Karpas-422 (cell line): ENCODE measurements around the gene CTNND2. TPM values are rescaled to one million over a fixed set of nuclear protein-coding genes. Genes with fewer than 3 reads are reported as not detected.

Experiments
- DNase-seq: peaks from one replicate; pipeline ENCODE4 v3.0.0-alpha.2; 2015
- H2AFZ ChIP-seq: fragments of 200-600 bp; sonication (generic); 2 replicates; pipeline ENCODE4 v1.6.1; 2014; ENCODE audit warnings: antibody characterized with exemption, low read length, mixed read lengths
- H3K27ac ChIP-seq: fragments of 200-600 bp; sonication (generic); 2 replicates; pipeline ENCODE4 v1.5.1; 2014; ENCODE audit warnings: mild to moderate bottlenecking, low read length, moderate library complexity
- H3K27me3 ChIP-seq: fragments of 200-600 bp; sonication (generic); 2 replicates; pipeline ENCODE4 v1.6.1; 2014; ENCODE audit warnings: low read length, mixed read lengths
- H3K36me3 ChIP-seq: fragments of 200-600 bp; sonication (generic); 2 replicates; pipeline ENCODE4 v1.6.1; 2014; ENCODE audit warnings: low read length, mixed read lengths; ENCODE audit not compliant: insufficient read depth
- H3K4me1 ChIP-seq: fragments of 200-600 bp; sonication (generic); 2 replicates; pipeline ENCODE4 v1.6.1; 2014; ENCODE audit warnings: mild to moderate bottlenecking, low read length, mixed read lengths
- H3K4me2 ChIP-seq: fragments of 200-600 bp; sonication (generic); 2 replicates; pipeline ENCODE4 v1.6.1; 2014; ENCODE audit warnings: low read length, low read depth, mild to moderate bottlenecking; ENCODE audit not compliant: poor library complexity, severe bottlenecking
- H3K4me3 ChIP-seq: fragments of 200-600 bp; sonication (generic); 2 replicates; pipeline ENCODE4 v1.5.1; 2014; ENCODE audit warnings: mild to moderate bottlenecking, antibody characterized with exemption, low read length, mixed read lengths
- H3K79me2 ChIP-seq: fragments of 200-600 bp; sonication (generic); 2 replicates; pipeline ENCODE4 v1.6.1; 2014; ENCODE audit warnings: mild to moderate bottlenecking, low read length, mixed read lengths
- H3K9ac ChIP-seq: fragments of 200-600 bp; sonication (generic); 2 replicates; pipeline ENCODE4 v1.6.0; 2014; ENCODE audit warnings: low read length
- H3K9me2 ChIP-seq: fragments of 200-600 bp; sonication (generic), shearing (Covaris generic); replicated peaks from 2 replicates; pipeline ENCODE4 v1.6.0; 2014; ENCODE audit warnings: mild to moderate bottlenecking, low read length, moderate library complexity; ENCODE audit not compliant: insufficient read depth
- H3K9me3 ChIP-seq: fragments of 300-700, 200-600 bp; sonication (generic); 2 replicates; pipeline ENCODE4 v1.6.1; 2014; ENCODE audit warnings: low read length, mixed read lengths
- H4K20me1 ChIP-seq: fragments of 200-600 bp; sonication (generic); 2 replicates; pipeline ENCODE4 v1.6.1; 2014; ENCODE audit warnings: mild to moderate bottlenecking, antibody characterized with exemption, low read length, low read depth; ENCODE audit not compliant: insufficient read depth
- total RNA-seq: library from RNA; depleted of rRNA; stranded (reverse); fragments of >200 nt; shearing (Covaris generic); gene quantifications from 2 replicates; pipeline ENCODE4 v1.2.3, GENCODE V29; 2014; ENCODE audit warnings: low replicate concordance; rRNA removed

CTNND2 gene, protein sequence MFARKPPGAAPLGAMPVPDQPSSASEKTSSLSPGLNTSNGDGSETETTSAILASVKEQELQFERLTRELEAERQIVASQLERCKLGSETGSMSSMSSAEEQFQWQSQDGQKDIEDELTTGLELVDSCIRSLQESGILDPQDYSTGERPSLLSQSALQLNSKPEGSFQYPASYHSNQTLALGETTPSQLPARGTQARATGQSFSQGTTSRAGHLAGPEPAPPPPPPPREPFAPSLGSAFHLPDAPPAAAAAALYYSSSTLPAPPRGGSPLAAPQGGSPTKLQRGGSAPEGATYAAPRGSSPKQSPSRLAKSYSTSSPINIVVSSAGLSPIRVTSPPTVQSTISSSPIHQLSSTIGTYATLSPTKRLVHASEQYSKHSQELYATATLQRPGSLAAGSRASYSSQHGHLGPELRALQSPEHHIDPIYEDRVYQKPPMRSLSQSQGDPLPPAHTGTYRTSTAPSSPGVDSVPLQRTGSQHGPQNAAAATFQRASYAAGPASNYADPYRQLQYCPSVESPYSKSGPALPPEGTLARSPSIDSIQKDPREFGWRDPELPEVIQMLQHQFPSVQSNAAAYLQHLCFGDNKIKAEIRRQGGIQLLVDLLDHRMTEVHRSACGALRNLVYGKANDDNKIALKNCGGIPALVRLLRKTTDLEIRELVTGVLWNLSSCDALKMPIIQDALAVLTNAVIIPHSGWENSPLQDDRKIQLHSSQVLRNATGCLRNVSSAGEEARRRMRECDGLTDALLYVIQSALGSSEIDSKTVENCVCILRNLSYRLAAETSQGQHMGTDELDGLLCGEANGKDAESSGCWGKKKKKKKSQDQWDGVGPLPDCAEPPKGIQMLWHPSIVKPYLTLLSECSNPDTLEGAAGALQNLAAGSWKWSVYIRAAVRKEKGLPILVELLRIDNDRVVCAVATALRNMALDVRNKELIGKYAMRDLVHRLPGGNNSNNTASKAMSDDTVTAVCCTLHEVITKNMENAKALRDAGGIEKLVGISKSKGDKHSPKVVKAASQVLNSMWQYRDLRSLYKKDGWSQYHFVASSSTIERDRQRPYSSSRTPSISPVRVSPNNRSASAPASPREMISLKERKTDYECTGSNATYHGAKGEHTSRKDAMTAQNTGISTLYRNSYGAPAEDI (N-terminal part only)
- not detected in 2 replicates for total RNA-seq

DNA sequence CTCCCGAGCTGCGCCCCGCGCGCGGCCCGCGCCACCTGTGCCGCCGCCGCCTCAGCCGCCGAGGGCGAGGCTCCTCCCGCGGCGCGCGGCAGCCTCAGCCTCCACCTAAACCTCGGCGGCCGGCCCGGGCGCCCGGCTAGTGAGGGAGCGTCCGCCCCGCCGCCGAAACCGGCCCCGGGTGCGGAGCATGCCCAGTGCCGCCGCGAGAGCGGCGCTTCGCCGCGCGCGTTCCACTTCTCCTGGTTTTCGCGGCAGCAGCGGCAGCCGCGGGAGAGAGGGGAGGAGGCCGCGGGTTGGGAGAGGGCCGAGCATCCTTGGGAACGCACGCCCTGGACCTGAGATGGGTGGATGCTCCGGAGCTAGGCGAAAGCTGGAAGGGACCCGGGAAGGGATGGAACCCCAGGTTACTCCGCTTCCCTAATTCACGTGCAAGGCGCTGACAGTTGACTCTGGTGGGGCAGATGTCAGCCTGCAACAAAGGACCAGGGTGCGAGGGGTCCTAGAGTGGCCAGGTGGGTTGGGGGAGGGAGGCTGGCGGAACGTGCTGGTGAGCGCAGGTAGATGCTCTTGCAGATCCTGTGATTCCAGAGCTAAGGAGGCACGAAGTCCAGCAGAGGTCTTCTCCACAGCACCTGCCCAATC lies at the start of gene CTNND2:
TSS of gene CTNND2 (minus strand) at position 182 of the 642 bp plus-strand sequence. CDS start 593 bp downstream, outside the sequence.
- Histone ChIP-seq H3K27ac (no peak within 1 kb of the TSS), H3K9me3 (peaks cover 23% of the 10 kb centered on the region), H3K79me2 (no peaks in the 10 kb centered on the region), H3K4me2 (no peak within 1 kb of the TSS), H3K27me3 (no peaks in the 10 kb centered on the region), H3K9me2 (no peaks in the 10 kb centered on the region), H3K4me1 (no peaks in the 10 kb centered on the region), H4K20me1 (no peaks in the 10 kb centered on the region), H3K36me3 (no peaks in the 10 kb centered on the region), H3K9ac (no peak within 1 kb of the TSS), H3K4me3 (no peak within 1 kb of the TSS), H2AFZ (no peak within 1 kb of the TSS)
- no peak for DNase-seq

DNA sequence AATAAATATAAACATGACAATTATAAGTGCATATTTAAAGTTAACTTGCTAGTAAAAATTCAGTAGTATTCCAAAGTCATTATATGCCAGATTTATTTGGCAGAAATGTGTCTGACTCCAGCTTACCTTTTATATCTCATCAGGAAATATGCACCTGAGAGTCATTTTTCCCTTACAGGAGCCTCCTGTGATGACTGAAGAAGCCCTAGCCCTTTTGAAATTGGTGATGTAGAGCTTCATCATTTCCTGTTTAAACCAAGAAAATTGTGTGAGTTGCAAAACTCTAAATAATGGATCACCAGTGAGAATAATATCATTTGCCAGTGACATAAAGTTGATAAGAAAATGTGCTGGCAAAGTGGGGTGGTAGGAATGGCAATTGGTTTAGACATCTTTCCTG lies 42.1 kb upstream of the CTNND2 start:
- Histone ChIP-seq H3K9ac (no peak overlapping the region), H3K4me1 (no peaks in the 10 kb centered on the region), H3K79me2 (no peaks in the 10 kb centered on the region), H2AFZ (no peak overlapping the region), H4K20me1 (no peaks in the 10 kb centered on the region), H3K36me3 (no peaks in the 10 kb centered on the region), H3K27me3 (no peaks in the 10 kb centered on the region), H3K27ac (no peak overlapping the region), H3K4me3 (no peak overlapping the region), H3K9me3 (peaks cover 14% of the 10 kb centered on the region), H3K4me2 (no peak overlapping the region), H3K9me2 (no peaks in the 10 kb centered on the region)
- no peak for DNase-seq

DNA sequence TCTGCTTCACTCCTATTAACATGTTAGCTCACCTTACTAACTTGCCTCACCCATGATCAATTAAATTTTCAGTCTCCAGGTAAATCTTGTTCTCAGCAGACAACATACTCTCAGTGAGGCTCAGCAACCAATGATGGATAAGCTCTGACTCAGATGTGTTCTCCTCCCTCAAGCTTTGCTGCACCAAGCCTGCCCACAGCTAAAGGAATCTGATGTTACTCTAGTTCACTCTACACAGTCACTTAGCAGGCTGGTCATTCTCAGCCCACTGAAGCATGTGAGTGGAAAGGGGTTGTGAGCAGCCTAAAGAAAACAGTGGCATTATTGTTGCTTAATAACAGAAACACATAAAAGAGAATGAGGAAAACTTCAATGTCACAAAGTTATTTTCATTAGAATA lies 37.3 kb upstream of the CTNND2 start:
- Histone ChIP-seq H3K79me2 (no peaks in the 10 kb centered on the region), H3K9ac (no peak overlapping the region), H3K4me2 (no peak overlapping the region), H3K36me3 (no peaks in the 10 kb centered on the region), H3K4me1 (no peaks in the 10 kb centered on the region), H3K9me2 (no peaks in the 10 kb centered on the region), H3K27ac (no peak overlapping the region), H3K27me3 (no peaks in the 10 kb centered on the region), H3K4me3 (no peak overlapping the region), H4K20me1 (no peaks in the 10 kb centered on the region), H3K9me3 (peaks cover 17% of the 10 kb centered on the region), H2AFZ (no peak overlapping the region)
- no peak for DNase-seq

DNA sequence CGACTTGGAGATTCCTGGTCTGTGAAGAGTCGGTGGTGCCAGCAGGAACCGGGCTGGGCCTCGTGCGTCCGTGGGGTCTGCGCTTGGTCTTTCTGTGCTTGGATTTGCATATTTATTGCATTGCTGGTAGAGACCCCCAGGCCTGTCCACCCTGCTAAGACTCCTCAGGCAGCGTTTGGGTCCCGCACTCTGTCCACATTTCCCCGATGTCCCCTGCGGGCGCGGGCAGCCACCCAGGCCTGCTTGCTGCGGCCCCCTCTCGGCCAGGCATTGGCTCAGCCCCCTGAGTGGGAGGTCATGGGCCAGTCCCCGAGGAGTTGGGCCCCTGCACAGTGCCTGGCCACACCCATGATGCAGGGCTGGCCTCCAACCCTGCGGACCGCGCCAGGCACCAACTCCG lies 27.4 kb upstream of the CTNND2 start:
- Histone ChIP-seq H3K9ac (no peak overlapping the region), H3K36me3 (no peaks in the 10 kb centered on the region), H3K4me2 (no peak overlapping the region)

DNA sequence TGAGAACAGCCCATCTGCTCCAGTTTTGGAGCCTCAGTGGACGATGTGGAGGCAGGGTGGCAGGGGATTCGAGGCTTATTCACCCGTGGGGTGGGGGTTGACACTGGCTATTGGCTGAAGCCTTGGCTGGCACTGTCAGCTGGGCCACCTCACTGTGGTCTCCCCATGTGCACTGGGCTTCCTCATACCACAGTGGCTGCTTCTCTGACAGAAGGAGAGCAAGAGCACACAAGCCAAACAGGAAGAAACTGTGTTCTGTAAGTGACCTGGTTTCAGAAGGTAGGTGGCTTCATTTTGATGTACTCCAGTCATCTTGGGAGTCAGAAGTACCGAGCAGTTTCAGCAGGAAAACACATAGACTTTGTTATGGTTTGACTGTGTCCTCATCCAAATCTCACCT lies 24.7 kb upstream of the CTNND2 start:
- DNase-seq: no peak
- no peak overlapping the region for H3K4me2 ChIP-seq
- H2AFZ ChIP-seq: no peak overlapping the region

More for the DNA sequence above, 27.4 kb upstream of the CTNND2 start:
- no peak for DNase-seq
- Histone ChIP-seq H3K4me1 (no peaks in the 10 kb centered on the region), H3K9me3 (peaks cover 21% of the 10 kb centered on the region), H3K27ac (no peak overlapping the region), H3K9me2 (no peaks in the 10 kb centered on the region), H3K27me3 (no peaks in the 10 kb centered on the region), H2AFZ (no peak overlapping the region), H3K79me2 (no peaks in the 10 kb centered on the region), H4K20me1 (no peaks in the 10 kb centered on the region), H3K4me3 (no peak overlapping the region)

DNA sequence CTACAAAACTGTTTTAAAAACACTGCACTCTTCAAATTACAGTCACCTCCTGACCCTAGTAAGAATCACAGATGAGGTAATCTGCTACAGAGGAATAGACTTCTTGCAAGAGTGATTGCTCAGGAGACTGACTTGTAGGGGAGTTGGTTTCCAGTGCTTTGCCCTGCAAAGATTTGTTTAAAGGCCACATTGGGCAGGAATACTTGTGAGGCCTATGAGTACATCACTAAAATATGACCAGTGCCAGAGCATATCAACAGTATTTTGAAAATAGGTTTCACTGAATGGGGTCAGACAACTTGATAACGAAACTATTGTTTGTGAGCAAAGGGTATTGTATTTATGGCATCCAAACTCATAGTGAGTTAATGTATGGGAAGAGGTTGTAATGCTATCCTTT lies 21.5 kb upstream of the CTNND2 start:
- no peak overlapping the region for H3K27ac ChIP-seq
- H3K9me2 ChIP-seq: no peaks in the 10 kb centered on the region
- no peak overlapping the region for H3K4me3 ChIP-seq
- DNase-seq: no peak
- H3K4me1 ChIP-seq: no peaks in the 10 kb centered on the region
- peaks cover 24% of the 10 kb centered on the region for H3K9me3 ChIP-seq
- H3K36me3 ChIP-seq: no peaks in the 10 kb centered on the region
- no peaks in the 10 kb centered on the region for H4K20me1 ChIP-seq
- H3K9ac ChIP-seq: no peak overlapping the region
- no peaks in the 10 kb centered on the region for H3K27me3 ChIP-seq
- no peak overlapping the region for H3K4me2 ChIP-seq
- no peaks in the 10 kb centered on the region for H3K79me2 ChIP-seq
- H2AFZ ChIP-seq: no peak overlapping the region

More for the DNA sequence above, 24.7 kb upstream of the CTNND2 start:
- Histone ChIP-seq H3K27ac (no peak overlapping the region), H4K20me1 (no peaks in the 10 kb centered on the region), H3K9me2 (no peaks in the 10 kb centered on the region), H3K79me2 (no peaks in the 10 kb centered on the region), H3K36me3 (no peaks in the 10 kb centered on the region), H3K4me3 (no peak overlapping the region), H3K27me3 (no peaks in the 10 kb centered on the region), H3K9me3 (peaks cover 23% of the 10 kb centered on the region), H3K9ac (no peak overlapping the region), H3K4me1 (no peaks in the 10 kb centered on the region)

DNA sequence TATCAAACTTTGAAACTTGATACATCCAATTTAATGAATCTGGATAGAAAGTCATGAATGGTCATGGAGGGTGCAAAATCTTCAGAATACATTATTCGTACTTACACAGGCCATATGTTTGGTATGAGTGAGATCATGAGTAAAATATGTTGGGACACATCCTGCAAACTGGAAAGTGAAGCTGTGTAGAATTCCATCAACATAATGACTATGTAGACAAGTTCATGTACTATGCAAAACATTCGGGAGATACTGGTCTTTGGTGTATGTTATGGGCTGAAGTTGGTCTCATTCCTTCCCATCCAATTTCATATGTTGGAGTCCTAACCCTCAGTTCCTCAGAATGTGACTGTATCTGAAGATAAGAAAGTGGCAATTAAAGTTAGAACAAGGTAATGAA lies 18.1 kb upstream of the CTNND2 start:
- no peaks in the 10 kb centered on the region for H3K4me1 ChIP-seq

More for the DNA sequence above, 18.1 kb upstream of the CTNND2 start:
- no peaks in the 10 kb centered on the region for H3K27me3 ChIP-seq
- no peak overlapping the region for H3K4me2 ChIP-seq
- H4K20me1 ChIP-seq: no peaks in the 10 kb centered on the region
- H3K79me2 ChIP-seq: no peaks in the 10 kb centered on the region
- H3K9me2 ChIP-seq: no peaks in the 10 kb centered on the region
- no peak overlapping the region for H2AFZ ChIP-seq
- no peak overlapping the region for H3K27ac ChIP-seq
- H3K4me3 ChIP-seq: no peak overlapping the region
- H3K9ac ChIP-seq: no peak overlapping the region
- H3K36me3 ChIP-seq: no peaks in the 10 kb centered on the region
- no peak for DNase-seq
- peaks cover 34% of the 10 kb centered on the region for H3K9me3 ChIP-seq
